GM12878 (cell line): ENCODE data around the gene REM2. TPM values are rescaled to one million over a fixed set of nuclear protein-coding genes. Genes with fewer than 3 reads are reported as not detected.

Source experiments
- ATAC-seq: fragments of 200-7000 bp; cut with Tn5 transposase; 3 replicates; pipeline ENCODE4 v1.9.1; 2020; ENCODE audit warnings: mild to moderate bottlenecking, moderate library complexity
- BruUV-seq: library from RNA; stranded (reverse); fragments of 400-500 nt; replicated peaks from 2 replicates; lab custom pipeline; 2021; lab: Mats Ljungman, UMichigan
- CTCF ChIA-PET: fragments of 300-600 bp; sonication (Branson Sonifier 250); formaldehyde crosslinking; extraction: SDS; loops from one replicate; lab custom pipeline; 2021; ENCODE audit warnings: inconsistent platforms; lab: Yijun Ruan, JAX
- POLR2A ChIA-PET: fragments of 350-600 bp; formaldehyde crosslinking; extraction: SDS; loops from one replicate; lab custom pipeline; 2021; ENCODE audit warnings: inconsistent platforms; lab: Charles Lee
- RAD21 ChIA-PET: fragments of 300-600 bp; sonication (Branson Sonifier 250); formaldehyde crosslinking; loops from one replicate; lab custom pipeline; 2023; ENCODE audit warnings: antibody characterized with exemption; ENCODE audit not compliant: unreplicated experiment; lab: Charles Lee
- SMC1A ChIA-PET: fragments of 300-600 bp; sonication (Branson Sonifier 250); formaldehyde crosslinking; loops from one replicate; lab custom pipeline; 2023; ENCODE audit not compliant: unreplicated experiment, uncharacterized antibody; lab: Charles Lee
- DNase-seq: peaks from one replicate; pipeline ENCODE4 v3.0.0-alpha.2; 2011; ENCODE audit warnings: low read depth, low spot score
- FAIRE-seq: peaks from 3 replicates; lab custom pipeline; 2011; peaks lifted over from hg19 to GRCh38; lab: Jason Lieb, UNC
- H2AFZ ChIP-seq: 2 replicates; pipeline ENCODE4 v1.6.0; 2011; ENCODE audit warnings: low read depth, low read length, control low read depth; ENCODE audit not compliant: control insufficient read depth
- H3K27ac ChIP-seq: 2 replicates; pipeline ENCODE4 v1.5.1; 2011; ENCODE audit warnings: control low read depth; ENCODE audit not compliant: control insufficient read depth, insufficient read depth
- H3K27me3 ChIP-seq, 2 experiments: replicated peaks in 1 of 2; 2 replicates each; pipeline versions ENCODE4 v1.6.0 to v1.6.1; 2011; ENCODE audit warnings: low read length in 1 of 2; ENCODE audit not compliant: control insufficient read depth in 2 of 2, insufficient read depth in 2 of 2
- H3K36me3 ChIP-seq, 2 experiments: 2 replicates each; pipeline ENCODE4 v1.5.1; 2011; ENCODE audit warnings: low read length in 1 of 2; ENCODE audit not compliant: control insufficient read depth in 2 of 2, insufficient read depth in 2 of 2
- H3K4me1 ChIP-seq: 2 replicates; pipeline ENCODE4 v1.6.1; 2011; ENCODE audit warnings: mild to moderate bottlenecking, low read length, moderate library complexity, mixed read lengths; ENCODE audit not compliant: control insufficient read depth, insufficient read depth
- H3K4me2 ChIP-seq: 2 replicates; pipeline ENCODE4 v1.6.0; 2011; ENCODE audit warnings: control low read depth; ENCODE audit not compliant: control insufficient read depth, insufficient read depth
- H3K4me3 ChIP-seq: fragments of 200-600 bp; sonication (generic); 2 replicates; pipeline ENCODE4 v1.5.1; 2016
- H3K79me2 ChIP-seq: 2 replicates; pipeline ENCODE4 v1.6.0; 2011; ENCODE audit warnings: low read length; ENCODE audit not compliant: control insufficient read depth, insufficient read depth
- H3K9ac ChIP-seq: 2 replicates; pipeline ENCODE4 v1.8.0; 2011; ENCODE audit warnings: low read length, control low read depth, mixed read lengths; ENCODE audit not compliant: control insufficient read depth, insufficient read depth
- H3K9me3 ChIP-seq: replicated peaks from 3 replicates; pipeline ENCODE4 v1.5.1; 2011; ENCODE audit warnings: mild to moderate bottlenecking, low read length; ENCODE audit not compliant: control insufficient read depth, insufficient read depth
- H4K20me1 ChIP-seq: 2 replicates; pipeline ENCODE4 v1.6.0; 2011; ENCODE audit not compliant: control insufficient read depth, insufficient read depth
- RAD21 ChIP-seq: IDR thresholded peaks from 2 replicates; pipeline ENCODE4 v1.6.1; 2011; ENCODE audit warnings: mild to moderate bottlenecking, low read depth, low read length, moderate library complexity; ENCODE audit not compliant: insufficient read depth
- SMC3 ChIP-seq: IDR thresholded peaks from 2 replicates; pipeline ENCODE4 v1.6.1; 2011; ENCODE audit warnings: low read length, improper control_type of control experiment, borderline replicate concordance
- ZNF207 ChIP-seq: fragments of 450-650 bp; IDR thresholded peaks from 2 replicates; pipeline ENCODE4 v1.6.1; 2014; ENCODE audit warnings: antibody characterized with exemption, mild to moderate bottlenecking, borderline replicate concordance
- ZNF384 ChIP-seq: IDR thresholded peaks from 2 replicates; pipeline ENCODE4 v1.6.1; 2012; ENCODE audit warnings: low read depth, mild to moderate bottlenecking, low read length, improper control_type of control experiment, borderline replicate concordance
- WGBS: methylation state at CpG from one replicate; pipeline ENCODE4 v1.1.6; 2016; ENCODE audit warnings: low lambda C conversion rate; ENCODE audit not compliant: insufficient replicate concordance, insufficient coverage; ENCODE audit errors: missing lambda C conversion rate; 5-methylcytosine and 5-hydroxymethylcytosine counted together
- in situ Hi-C: fragments of 300-500 bp; cut with MboI; formaldehyde crosslinking; loops from 9 replicates; pipeline ENCODE4 v1.14.3; 2018; ENCODE audit warnings: mixed read lengths
- intact Hi-C: fragments of 100-400 bp; cut with micrococcal nuclease; formaldehyde crosslinking; loops from one replicate; pipeline ENCODE4 v1.14.2; 2022; ENCODE audit not compliant: unreplicated experiment
- polyA plus RNA-seq, 11 experiments: library from polyadenylated mRNA; depleted of rRNA in 4 of 11; unstranded in 6 of 11; stranded (reverse) in 5 of 11; fragments of >200 nt; fragmentation: Nextera tagmentation in 4 of 11; fragmentation: Illumina TruSeq in 1 of 11; extraction: Ambion mirVana in 4 of 11; extraction: Trizol in 1 of 11; gene quantifications; 1 replicate in 1 of 11; 2 replicates in 10 of 11; pipeline versions ENCODE4 v1.2.1 to v1.2.3, GENCODE V29; 2011 to 2016; ENCODE audit warnings: inconsistent platforms in 2 of 11, missing spikeins in 2 of 11, low read depth in 1 of 11
- total RNA-seq, 4 experiments: library from RNA; depleted of rRNA in 3 of 4; stranded (reverse); fragments of >200 nt in 3 of 4; fragmentation: Illumina TruSeq in 1 of 4; extraction: Trizol in 1 of 4; gene quantifications; 2 replicates each; pipeline versions ENCODE4 v1.2.1 to v1.2.3, GENCODE V29; 2013 to 2021
- TF ChIP-seq, protein P1 (sequence below), 3 experiments: IDR thresholded peaks in 2 of 3; conservative IDR thresholded peaks in 1 of 3; 2 replicates each; pipeline ENCODE4 v1.5.1; 2011; ENCODE audit warnings: low read depth in 3 of 3, low read length in 3 of 3, mild to moderate bottlenecking in 3 of 3, control low read depth in 2 of 3, moderate library complexity in 2 of 3, inconsistent platforms in 1 of 3, mixed read lengths in 1 of 3; ENCODE audit not compliant: control insufficient read depth in 2 of 3, insufficient read depth in 1 of 3; ENCODE audit errors: extremely low read depth in 1 of 3

REM2 gene
- total and polyA plus RNA-seq, 10 of the 15 experiments (the other 5 are each of a cell fraction or from before 2014, with no cell fraction given): 0.27 to 1.5 (median 0.83) TPM

DNA sequence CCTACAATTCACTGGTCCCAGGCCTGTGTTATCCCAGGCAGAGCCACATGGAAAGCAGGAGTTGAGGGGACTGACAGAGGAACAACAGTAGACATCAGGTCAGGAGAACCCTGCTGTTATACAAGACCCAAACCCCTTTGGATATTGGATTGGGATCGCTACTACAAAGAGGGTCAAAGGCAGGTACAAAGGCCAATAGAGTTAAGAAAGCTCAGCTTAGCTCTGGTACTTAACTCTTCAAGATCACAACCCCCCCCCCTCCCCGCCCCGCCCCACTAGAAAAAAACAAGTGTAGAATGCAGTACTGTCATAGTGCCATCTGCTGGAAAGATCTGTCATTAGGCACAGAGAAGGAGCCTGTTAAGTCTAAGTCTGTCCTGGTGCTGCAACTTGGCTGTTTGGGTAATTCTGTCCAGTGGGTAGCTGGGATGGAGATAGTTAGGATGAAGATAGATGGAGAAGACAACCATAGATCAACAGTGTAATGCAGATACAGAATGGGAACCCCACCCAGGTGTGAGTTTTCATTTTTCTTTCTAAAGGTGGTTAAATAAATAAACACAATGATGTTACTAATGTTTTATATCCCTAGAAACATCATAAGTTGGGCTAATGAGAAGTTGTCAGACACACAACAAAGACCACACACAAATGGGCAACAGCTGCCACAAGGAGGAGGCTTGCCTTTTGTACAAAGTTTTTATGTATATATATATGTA, 17.2 kb downstream of the REM2 start:
- ATAC-seq (peak; percentile 95), DNase-seq (peak; percentile 47), FAIRE-seq (peak; percentile 90)
- Histone ChIP-seq H2AFZ (no peak overlapping the region), H3K27me3 (no peaks in the 10 kb centered on the region), H3K4me3 (no peak overlapping the region), H3K79me2 (no peaks in the 10 kb centered on the region), H4K20me1 (no peaks in the 10 kb centered on the region; the same call in 1 of the 2 replicates), H3K27ac (no peak overlapping the region), H3K4me1 (no peaks in the 10 kb centered on the region), H3K9ac (no peak overlapping the region), H3K9me3 (no peaks in the 10 kb centered on the region), H3K4me2 (no peak overlapping the region), H3K36me3 (peaks cover 25 to 28% of the 10 kb centered on the region in 2 experiments)
- intact Hi-C loops: loop anchor here (1.0 to 5.0 kb wide), 5 partner anchors 28 to 329 kb away; no protein-coding TSS in a partner anchor
- ChIA-PET CTCF (interaction anchor here (0.5 to 6.7 kb wide), 28 partner anchors 11 to 426 kb away, joined by 3 to 91 read pairs (median 4); partner anchors contain the start of genes DAD1, LRP10, OXA1L and PRMT5), SMC1A (interaction anchor here (0.8 to 5.7 kb wide), 18 partner anchors 11 to 343 kb away, joined by 3 to 53 read pairs (median 4); partner anchors contain the start of genes LRP10, RBM23 and REM2), RAD21 (interaction anchor here (0.7 to 4.3 kb wide), 18 partner anchors 11 to 510 kb away, joined by 3 to 56 read pairs (median 5); partner anchors contain the start of genes LRP10 and REM2), POLR2A (interaction anchor here (0.5 to 2.0 kb wide), 9 partner anchors 10 to 1383 kb away, joined by 3 to 14 read pairs (median 5); partner anchors contain the start of gene LRP10)
- WGBS: 40% methylated on average over 3 of the region's 3 CpGs
- TF ChIP-seq ZNF384 (peak; percentile 71; the same call in 1 of the 2 replicates), SMC3 (peak; percentile 70; the same call in 1 of the 2 replicates), ZNF207 (no peak), RAD21 (peak; percentile 89)
- TF ChIP-seq, protein P1, sequence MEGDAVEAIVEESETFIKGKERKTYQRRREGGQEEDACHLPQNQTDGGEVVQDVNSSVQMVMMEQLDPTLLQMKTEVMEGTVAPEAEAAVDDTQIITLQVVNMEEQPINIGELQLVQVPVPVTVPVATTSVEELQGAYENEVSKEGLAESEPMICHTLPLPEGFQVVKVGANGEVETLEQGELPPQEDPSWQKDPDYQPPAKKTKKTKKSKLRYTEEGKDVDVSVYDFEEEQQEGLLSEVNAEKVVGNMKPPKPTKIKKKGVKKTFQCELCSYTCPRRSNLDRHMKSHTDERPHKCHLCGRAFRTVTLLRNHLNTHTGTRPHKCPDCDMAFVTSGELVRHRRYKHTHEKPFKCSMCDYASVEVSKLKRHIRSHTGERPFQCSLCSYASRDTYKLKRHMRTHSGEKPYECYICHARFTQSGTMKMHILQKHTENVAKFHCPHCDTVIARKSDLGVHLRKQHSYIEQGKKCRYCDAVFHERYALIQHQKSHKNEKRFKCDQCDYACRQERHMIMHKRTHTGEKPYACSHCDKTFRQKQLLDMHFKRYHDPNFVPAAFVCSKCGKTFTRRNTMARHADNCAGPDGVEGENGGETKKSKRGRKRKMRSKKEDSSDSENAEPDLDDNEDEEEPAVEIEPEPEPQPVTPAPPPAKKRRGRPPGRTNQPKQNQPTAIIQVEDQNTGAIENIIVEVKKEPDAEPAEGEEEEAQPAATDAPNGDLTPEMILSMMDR (IDR thresholded peaks at IDR 0.05 in 2 of 3, conservative IDR thresholded peaks at IDR 0.05 in 1 of 3; ENCODE audit: control insufficient read depth in 2 of 3, extremely low read depth in 1 of 3, insufficient read depth in 1 of 3, low read depth in 3 of 3, low read length in 3 of 3): peak; percentile 65 to 76 (median 69)
- BruUV-seq: no TSS peak
- in situ Hi-C loops: no loop called here
